A673 (cell line): ENCODE measurements around the gene ARMCX1. TPM values are rescaled to one million over a fixed set of nuclear protein-coding genes. Genes with fewer than 3 reads are reported as not detected.
"Not testable (repeated sequence)": the region's sequence is repeated elsewhere in the genome, so short reads cannot be mapped to it uniquely, and the experiment has no call there.

Experiments
- BruUV-seq: library from RNA; stranded (reverse); fragments of 400-500 nt; replicated peaks from 2 replicates; lab custom pipeline; 2021; lab: Mats Ljungman, UMichigan
- CTCF ChIA-PET: fragments of 300-600 bp; sonication (Branson Sonifier 250); formaldehyde crosslinking; loops from one replicate; lab custom pipeline; 2022; ENCODE audit warnings: antibody characterized with exemption; lab: Charles Lee
- POLR2A ChIA-PET: fragments of 300-600 bp; sonication (Branson Sonifier 250); formaldehyde crosslinking; loops from one replicate; lab custom pipeline; 2022; ENCODE audit warnings: antibody characterized with exemption; ENCODE audit not compliant: low non-redundant PET; lab: Charles Lee
- DNase-seq: peaks from one replicate; pipeline ENCODE4 v3.0.0-alpha.2; 2015; ENCODE audit warnings: low spot score
- H3K27ac ChIP-seq: fragments of 200-600 bp; sonication (generic); 2 replicates; pipeline ENCODE4 v1.5.1; 2016; ENCODE audit warnings: mixed run types, low read depth, mild to moderate bottlenecking, mixed read lengths, antibody characterized with exemption, low read length; ENCODE audit not compliant: poor library complexity, severe bottlenecking
- H3K27me3 ChIP-seq: fragments of 200-600 bp; sonication (generic); replicated peaks from 2 replicates; pipeline ENCODE4 v1.6.1; 2017; ENCODE audit warnings: mixed run types, low read depth, mild to moderate bottlenecking, mixed read lengths, antibody characterized with exemption, low read length; ENCODE audit not compliant: insufficient read depth, poor library complexity
- H3K36me3 ChIP-seq: fragments of 200-600 bp; sonication (generic); 2 replicates; pipeline ENCODE4 v1.6.1; 2016; ENCODE audit warnings: mixed run types, mild to moderate bottlenecking, mixed read lengths, antibody characterized with exemption, low read length; ENCODE audit not compliant: insufficient read depth, poor library complexity, severe bottlenecking
- H3K4me1 ChIP-seq: fragments of 200-600 bp; sonication (generic); 2 replicates; pipeline ENCODE4 v1.6.1; 2017; ENCODE audit warnings: mixed run types, mild to moderate bottlenecking, mixed read lengths, antibody characterized with exemption, low read length; ENCODE audit not compliant: insufficient read depth, poor library complexity, severe bottlenecking
- H3K4me3 ChIP-seq: fragments of 200-600 bp; sonication (generic); 2 replicates; pipeline ENCODE4 v1.5.1; 2016; ENCODE audit warnings: low read depth, mixed run types, mild to moderate bottlenecking, mixed read lengths, low read length; ENCODE audit not compliant: poor library complexity, severe bottlenecking
- H3K9me3 ChIP-seq: fragments of 200-600 bp; sonication (generic); 2 replicates; pipeline ENCODE4 v1.6.1; 2016; ENCODE audit warnings: mixed run types, low read depth, mild to moderate bottlenecking, mixed read lengths, antibody characterized with exemption, low read length; ENCODE audit not compliant: poor library complexity, severe bottlenecking
- EZH2 ChIP-seq: fragments of 200-600 bp; sonication (generic); IDR thresholded peaks from 2 replicates; pipeline ENCODE4 v1.6.1; 2017; ENCODE audit warnings: borderline replicate concordance, low read depth, mild to moderate bottlenecking, mixed read lengths, antibody characterized with exemption, low read length; ENCODE audit not compliant: poor library complexity, severe bottlenecking
- intact Hi-C: fragments of 100-400 bp; cut with micrococcal nuclease; formaldehyde crosslinking; loops from one replicate; pipeline ENCODE4 v1.10.0; 2022; ENCODE audit not compliant: unreplicated experiment
- total RNA-seq: library from RNA; stranded (reverse); gene quantifications from 2 replicates; pipeline ENCODE4 v1.2.3, GENCODE V29; 2021
- TF ChIP-seq, protein P1 (sequence below): fragments of 300-800, 200-600 bp; sonication (generic); conservative IDR thresholded peaks from 2 replicates; pipeline ENCODE4 v1.5.1; 2017; ENCODE audit warnings: low read depth, mild to moderate bottlenecking, antibody characterized with exemption, low read length, moderate library complexity, mixed read lengths

The ARMCX1 gene
- total RNA-seq, 1 experiment from 2014 or later, result 6.1 TPM

DNA sequence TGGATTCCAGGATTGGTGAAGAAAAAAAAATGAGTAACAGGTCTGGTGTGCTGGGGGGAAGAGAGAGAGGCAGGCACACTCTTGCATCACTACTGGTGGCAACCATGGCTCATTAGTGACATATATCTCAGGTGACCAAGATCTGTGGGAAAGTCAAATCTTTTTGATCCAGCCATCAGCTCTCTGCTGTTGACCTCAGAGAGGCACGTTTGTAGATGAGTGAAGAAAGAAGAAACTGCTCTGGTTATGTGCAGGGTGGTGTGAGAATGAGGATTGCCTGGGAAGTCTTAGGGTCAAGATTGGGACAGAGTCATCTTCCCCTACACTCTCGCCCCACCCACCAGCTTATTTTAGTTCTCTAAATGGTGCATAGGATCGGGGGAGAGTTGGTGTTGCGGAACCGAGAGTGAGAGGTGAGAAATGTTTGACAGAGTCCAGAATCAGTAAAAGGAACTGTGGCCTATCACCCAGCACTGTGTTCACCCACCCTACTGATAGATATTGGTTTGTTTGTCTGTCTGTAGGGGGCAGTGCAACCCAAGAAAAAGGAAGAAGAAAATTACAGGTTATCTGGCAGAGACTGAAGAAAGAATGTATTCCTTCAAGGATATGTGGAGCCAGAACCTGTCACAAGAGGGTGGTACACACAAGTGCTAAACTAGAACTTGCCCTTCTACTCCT lies 45.5 kb downstream of the ARMCX1 start:
- peak; percentile 83 for DNase-seq

DNA sequence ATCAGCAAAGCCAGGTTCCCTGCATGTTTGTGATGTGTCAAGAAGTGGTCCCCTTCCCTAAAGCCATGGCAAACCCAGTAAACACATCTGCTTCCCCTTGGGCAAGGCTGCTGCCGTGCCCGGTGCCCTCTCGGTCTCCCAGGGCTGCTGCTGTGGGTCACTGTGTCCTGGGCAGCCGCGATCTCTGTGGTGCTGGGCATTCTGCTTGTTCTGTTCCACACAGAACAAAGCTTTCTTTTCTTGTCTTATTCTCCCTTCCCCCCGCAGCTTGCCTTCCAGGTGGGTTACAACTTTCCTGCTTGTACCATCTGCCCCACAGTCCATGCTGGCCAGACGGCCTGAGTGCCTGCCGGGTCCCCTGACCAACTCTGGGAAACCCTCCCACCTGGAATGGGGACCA lies 49.2 kb downstream of the ARMCX1 start:
- H3K9me3 ChIP-seq, POLR2A ChIA-PET, BruUV-seq: not testable (repeated sequence)

More for the DNA sequence above, 45.5 kb downstream of the ARMCX1 start:
- Histone ChIP-seq H3K27ac (no peak overlapping the region), H3K4me3 (no peak overlapping the region), H3K36me3 (no peaks in the 10 kb centered on the region), H3K9me3 (no peaks in the 10 kb centered on the region), H3K4me1 (no peaks in the 10 kb centered on the region), H3K27me3 (no peaks in the 10 kb centered on the region)
- intact Hi-C loops, result loop anchor here (5.0 to 10.0 kb wide), 4 partner anchors 179 to 899 kb away; no protein-coding TSS in a partner anchor
- POLR2A ChIA-PET, result no interaction called here
- CTCF ChIA-PET, result no interaction called here
- no TSS peak for BruUV-seq
- TF ChIP-seq EZH2, result no peak
- TF ChIP-seq, protein P1, sequence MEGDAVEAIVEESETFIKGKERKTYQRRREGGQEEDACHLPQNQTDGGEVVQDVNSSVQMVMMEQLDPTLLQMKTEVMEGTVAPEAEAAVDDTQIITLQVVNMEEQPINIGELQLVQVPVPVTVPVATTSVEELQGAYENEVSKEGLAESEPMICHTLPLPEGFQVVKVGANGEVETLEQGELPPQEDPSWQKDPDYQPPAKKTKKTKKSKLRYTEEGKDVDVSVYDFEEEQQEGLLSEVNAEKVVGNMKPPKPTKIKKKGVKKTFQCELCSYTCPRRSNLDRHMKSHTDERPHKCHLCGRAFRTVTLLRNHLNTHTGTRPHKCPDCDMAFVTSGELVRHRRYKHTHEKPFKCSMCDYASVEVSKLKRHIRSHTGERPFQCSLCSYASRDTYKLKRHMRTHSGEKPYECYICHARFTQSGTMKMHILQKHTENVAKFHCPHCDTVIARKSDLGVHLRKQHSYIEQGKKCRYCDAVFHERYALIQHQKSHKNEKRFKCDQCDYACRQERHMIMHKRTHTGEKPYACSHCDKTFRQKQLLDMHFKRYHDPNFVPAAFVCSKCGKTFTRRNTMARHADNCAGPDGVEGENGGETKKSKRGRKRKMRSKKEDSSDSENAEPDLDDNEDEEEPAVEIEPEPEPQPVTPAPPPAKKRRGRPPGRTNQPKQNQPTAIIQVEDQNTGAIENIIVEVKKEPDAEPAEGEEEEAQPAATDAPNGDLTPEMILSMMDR, result peak; percentile 71

DNA sequence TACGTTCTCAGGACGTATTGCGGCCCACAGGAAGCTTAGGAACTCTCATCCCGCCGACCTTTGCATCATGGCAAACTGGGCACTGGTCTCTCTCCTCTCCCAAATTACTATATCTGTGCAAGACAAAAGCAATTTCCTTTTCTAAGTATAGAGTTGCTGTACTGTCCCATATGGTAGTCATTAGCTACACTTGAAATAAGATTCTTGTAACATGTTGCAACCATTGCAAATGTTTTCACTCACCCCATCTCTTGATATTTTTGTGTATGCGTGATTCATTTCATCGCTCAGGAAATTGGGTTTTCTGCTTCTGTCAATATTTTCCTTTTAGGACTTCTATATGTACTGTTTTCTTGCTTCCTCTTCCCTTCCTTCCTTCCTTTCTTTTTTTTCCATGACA lies 51.7 kb downstream of the ARMCX1 start:
- Histone ChIP-seq H3K4me3 (no peak overlapping the region), H3K27me3 (peaks cover 5% of the 10 kb centered on the region), H3K4me1 (no peaks in the 10 kb centered on the region), H3K36me3 (no peaks in the 10 kb centered on the region), H3K9me3 (no peaks in the 10 kb centered on the region), H3K27ac (no peak overlapping the region)
- BruUV-seq, result no TSS peak
- CTCF ChIA-PET, result no interaction called here
- no peak for DNase-seq
- no peak for TF ChIP-seq EZH2
- TF ChIP-seq, protein P1, result no peak
- intact Hi-C loops, result no loop called here
- POLR2A ChIA-PET, result no interaction called here

More for the DNA sequence above, 49.2 kb downstream of the ARMCX1 start:
- H3K27me3 ChIP-seq, CTCF ChIA-PET, DNase-seq, H3K4me1 ChIP-seq, H3K27ac ChIP-seq, H3K4me3 ChIP-seq, H3K36me3 ChIP-seq: not testable (repeated sequence)
- intact Hi-C loops, result loop anchor here (5.0 to 10.0 kb wide), 4 partner anchors 182 to 895 kb away; no protein-coding TSS in a partner anchor

Other genes with a start within 250 kb of the ARMCX1 start
- gene TIMM8A, start 201.8 kb upstream of the ARMCX1 start, total RNA-seq, result 33.8 and 44.5 TPM in 2 replicates
- gene BTK, start 164.4 kb upstream of the ARMCX1 start, total RNA-seq, result not detected in 2 replicates
- 267 and 316 TPM in 2 replicates for gene RPL36A, start 159.5 kb upstream of the ARMCX1 start, total RNA-seq
- 50.2 and 61.8 TPM in 2 replicates for gene GLA, start 142.6 kb upstream of the ARMCX1 start, total RNA-seq
- gene HNRNPH2, start 142.3 kb upstream of the ARMCX1 start, total RNA-seq, result 46.0 and 48.8 TPM in 2 replicates
- 12.0 and 13.3 TPM in 2 replicates for gene ARMCX4, start 65.1 kb upstream of the ARMCX1 start, total RNA-seq
- gene ARMCX6, start 67.5 kb downstream of the ARMCX1 start, total RNA-seq, result 39.9 and 44.7 TPM in 2 replicates
- gene ARMCX3, start 72.6 kb downstream of the ARMCX1 start, total RNA-seq, result 31.7 and 37.8 TPM in 2 replicates
- 53.9 and 58.8 TPM in 2 replicates for gene ARMCX2, start 109.3 kb downstream of the ARMCX1 start, total RNA-seq